ENCODE measurements around the gene TCF7L1. TPM values are rescaled to one million over a fixed set of nuclear protein-coding genes. Genes with fewer than 3 reads are reported as not detected.

The TCF7L1 gene
- total and polyA plus RNA-seq, 9 of the 15 experiments (the other 6 are each of a cell fraction or from before 2014, with no cell fraction given): 0.03 to 0.11 (median 0.07) TPM; not detected in 5

DNA sequence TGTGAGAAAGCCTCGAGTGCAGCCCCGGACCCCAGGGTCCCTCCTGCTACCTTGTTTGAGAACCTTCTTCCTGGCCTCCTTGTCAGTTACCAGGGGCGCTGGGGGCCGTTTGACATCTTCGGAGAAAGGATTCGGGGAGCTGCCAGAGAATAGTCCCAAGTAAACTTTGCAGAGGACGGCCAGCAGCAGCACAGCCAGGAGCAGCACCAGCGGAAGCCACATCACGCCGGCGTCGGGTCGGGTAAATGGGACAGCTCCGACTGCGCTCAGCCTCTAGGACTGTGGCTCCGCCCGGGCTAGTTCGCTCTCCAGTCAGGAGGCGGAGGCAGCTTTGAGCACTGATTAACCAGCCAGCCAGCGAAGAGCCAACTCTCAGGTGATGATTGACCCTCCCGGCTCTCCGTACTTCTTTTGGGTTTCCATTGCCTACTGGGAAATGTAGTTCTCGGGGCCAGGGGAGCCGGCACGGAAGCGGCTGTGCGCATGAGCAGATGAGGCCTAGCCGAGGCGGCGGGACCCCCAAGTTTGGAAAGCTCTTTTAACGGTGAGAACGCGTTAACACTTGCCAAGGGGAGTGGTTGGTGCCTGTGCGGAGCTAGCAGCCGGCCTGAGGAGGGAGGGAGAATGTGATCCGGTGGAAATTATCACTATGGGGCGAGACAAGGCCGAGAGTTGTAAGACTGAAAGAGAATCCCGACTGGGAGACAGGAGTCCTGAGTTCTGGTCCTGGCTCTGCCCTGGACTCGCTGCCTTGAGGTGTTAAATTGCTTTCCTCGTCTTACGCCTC is 221.3 kb downstream of the TCF7L1 start, which contains the start of the genes ELMOD3 and RETSAT (continued):
- TF ChIP-seq, protein P1, sequence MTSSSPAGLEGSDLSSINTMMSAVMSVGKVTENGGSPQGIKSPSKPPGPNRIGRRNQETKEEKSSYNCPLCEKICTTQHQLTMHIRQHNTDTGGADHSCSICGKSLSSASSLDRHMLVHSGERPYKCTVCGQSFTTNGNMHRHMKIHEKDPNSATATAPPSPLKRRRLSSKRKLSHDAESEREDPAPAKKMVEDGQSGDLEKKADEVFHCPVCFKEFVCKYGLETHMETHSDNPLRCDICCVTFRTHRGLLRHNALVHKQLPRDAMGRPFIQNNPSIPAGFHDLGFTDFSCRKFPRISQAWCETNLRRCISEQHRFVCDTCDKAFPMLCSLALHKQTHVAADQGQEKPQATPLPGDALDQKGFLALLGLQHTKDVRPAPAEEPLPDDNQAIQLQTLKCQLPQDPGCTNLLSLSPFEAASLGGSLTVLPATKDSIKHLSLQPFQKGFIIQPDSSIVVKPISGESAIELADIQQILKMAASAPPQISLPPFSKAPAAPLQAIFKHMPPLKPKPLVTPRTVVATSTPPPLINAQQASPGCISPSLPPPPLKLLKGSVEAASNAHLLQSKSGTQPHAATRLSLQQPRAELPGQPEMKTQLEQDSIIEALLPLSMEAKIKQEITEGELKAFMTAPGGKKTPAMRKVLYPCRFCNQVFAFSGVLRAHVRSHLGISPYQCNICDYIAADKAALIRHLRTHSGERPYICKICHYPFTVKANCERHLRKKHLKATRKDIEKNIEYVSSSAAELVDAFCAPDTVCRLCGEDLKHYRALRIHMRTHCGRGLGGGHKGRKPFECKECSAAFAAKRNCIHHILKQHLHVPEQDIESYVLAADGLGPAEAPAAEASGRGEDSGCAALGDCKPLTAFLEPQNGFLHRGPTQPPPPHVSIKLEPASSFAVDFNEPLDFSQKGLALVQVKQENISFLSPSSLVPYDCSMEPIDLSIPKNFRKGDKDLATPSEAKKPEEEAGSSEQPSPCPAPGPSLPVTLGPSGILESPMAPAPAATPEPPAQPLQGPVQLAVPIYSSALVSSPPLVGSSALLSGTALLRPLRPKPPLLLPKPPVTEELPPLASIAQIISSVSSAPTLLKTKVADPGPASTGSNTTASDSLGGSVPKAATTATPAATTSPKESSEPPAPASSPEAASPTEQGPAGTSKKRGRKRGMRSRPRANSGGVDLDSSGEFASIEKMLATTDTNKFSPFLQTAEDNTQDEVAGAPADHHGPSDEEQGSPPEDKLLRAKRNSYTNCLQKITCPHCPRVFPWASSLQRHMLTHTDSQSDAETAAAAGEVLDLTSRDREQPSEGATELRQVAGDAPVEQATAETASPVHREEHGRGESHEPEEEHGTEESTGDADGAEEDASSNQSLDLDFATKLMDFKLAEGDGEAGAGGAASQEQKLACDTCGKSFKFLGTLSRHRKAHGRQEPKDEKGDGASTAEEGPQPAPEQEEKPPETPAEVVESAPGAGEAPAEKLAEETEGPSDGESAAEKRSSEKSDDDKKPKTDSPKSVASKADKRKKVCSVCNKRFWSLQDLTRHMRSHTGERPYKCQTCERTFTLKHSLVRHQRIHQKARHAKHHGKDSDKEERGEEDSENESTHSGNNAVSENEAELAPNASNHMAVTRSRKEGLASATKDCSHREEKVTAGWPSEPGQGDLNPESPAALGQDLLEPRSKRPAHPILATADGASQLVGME (CRISPR knock-in tag; IDR thresholded peaks at IDR 0.05): no peak
- TF ChIP-seq CHD1 (IDR thresholded peaks at IDR 0.05; ENCODE audit: low read length) (no peak), THRAP3 (IDR thresholded peaks at IDR 0.05; ENCODE audit: borderline replicate concordance) (no peak), WHSC1 (IDR thresholded peaks at IDR 0.05; ENCODE audit: low read length) (no peak), KAT7 (CRISPR knock-in tag; IDR thresholded peaks at IDR 0.05; ENCODE audit: borderline replicate concordance) (peak; percentile 81; the same call in 1 of the 2 replicates), KLF10 (CRISPR knock-in tag; IDR thresholded peaks at IDR 0.05) (no peak), FOS (IDR thresholded peaks at IDR 0.05; ENCODE audit: extremely low read depth, insufficient read length) (no peak), CEBPG (CRISPR knock-in tag; IDR thresholded peaks at IDR 0.05) (no peak), CEBPG (tag; conservative IDR thresholded peaks at IDR 0.05 in 1 of 2, IDR thresholded peaks at IDR 0.05 in 1 of 2) (no peak), TAL1 (IDR thresholded peaks at IDR 0.05) (no peak), CHD4 (IDR thresholded peaks at IDR 0.05; ENCODE audit: insufficient read depth, insufficient replicate concordance, low read depth, low read length, poor library complexity, severe bottlenecking) (no peak), NCOA1 (IDR thresholded peaks at IDR 0.05; ENCODE audit: low read depth) (peak; percentile 19; the same call in 1 of the 2 replicates), C11orf30 (IDR thresholded peaks at IDR 0.05; ENCODE audit: low read depth) (no peak), GABPA (tag; conservative IDR thresholded peaks at IDR 0.05; ENCODE audit: low read depth) (peak; percentile 49; the same call in 1 of the 2 replicates), BRF1 (IDR thresholded peaks at IDR 0.05; ENCODE audit: borderline replicate concordance, extremely low read depth, insufficient read length) (no peak)
- TF ChIP-seq, protein P2, sequence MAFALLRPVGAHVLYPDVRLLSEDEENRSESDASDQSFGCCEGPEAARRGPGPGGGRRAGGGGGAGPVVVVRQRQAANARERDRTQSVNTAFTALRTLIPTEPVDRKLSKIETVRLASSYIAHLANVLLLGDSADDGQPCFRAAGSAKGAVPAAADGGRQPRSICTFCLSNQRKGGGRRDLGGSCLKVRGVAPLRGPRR (CRISPR knock-in tag; IDR thresholded peaks at IDR 0.05): no peak
- TF ChIP-seq, protein P3, sequence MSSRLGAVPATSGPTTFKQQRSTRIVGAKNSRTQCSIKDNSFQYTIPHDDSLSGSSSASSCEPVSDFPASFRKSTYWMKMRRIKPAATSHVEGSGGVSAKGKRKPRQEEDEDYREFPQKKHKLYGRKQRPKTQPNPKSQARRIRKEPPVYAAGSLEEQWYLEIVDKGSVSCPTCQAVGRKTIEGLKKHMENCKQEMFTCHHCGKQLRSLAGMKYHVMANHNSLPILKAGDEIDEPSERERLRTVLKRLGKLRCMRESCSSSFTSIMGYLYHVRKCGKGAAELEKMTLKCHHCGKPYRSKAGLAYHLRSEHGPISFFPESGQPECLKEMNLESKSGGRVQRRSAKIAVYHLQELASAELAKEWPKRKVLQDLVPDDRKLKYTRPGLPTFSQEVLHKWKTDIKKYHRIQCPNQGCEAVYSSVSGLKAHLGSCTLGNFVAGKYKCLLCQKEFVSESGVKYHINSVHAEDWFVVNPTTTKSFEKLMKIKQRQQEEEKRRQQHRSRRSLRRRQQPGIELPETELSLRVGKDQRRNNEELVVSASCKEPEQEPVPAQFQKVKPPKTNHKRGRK (tag; IDR thresholded peaks at IDR 0.05): no peak
- TF ChIP-seq, protein P4, sequence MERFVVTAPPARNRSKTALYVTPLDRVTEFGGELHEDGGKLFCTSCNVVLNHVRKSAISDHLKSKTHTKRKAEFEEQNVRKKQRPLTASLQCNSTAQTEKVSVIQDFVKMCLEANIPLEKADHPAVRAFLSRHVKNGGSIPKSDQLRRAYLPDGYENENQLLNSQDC (CRISPR knock-in tag; IDR thresholded peaks at IDR 0.05): no peak

All from K562 (cell line).